Measurements from ENCODE around the gene NCOR1.

DNA sequence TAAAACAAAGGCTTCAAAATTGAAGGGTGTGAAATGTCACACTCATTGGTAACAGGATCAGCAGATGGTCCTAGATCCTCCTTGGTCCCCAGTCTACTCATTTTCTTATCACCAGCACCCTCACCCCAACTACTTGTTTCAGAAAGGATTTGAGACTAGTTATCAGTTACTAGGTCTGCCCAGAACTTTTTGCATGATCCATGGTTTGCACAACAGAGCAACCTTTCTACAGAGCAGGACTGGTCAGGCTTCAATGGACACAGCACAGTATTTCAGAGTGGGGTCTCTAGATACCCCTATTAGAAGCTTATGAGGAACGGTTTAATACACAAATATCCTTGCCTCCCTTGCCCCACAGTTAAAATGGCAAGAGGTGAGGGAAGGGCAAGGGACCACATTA lies 190.1 kb downstream of the NCOR1 start:
- TF ChIP-seq, protein P1, sequence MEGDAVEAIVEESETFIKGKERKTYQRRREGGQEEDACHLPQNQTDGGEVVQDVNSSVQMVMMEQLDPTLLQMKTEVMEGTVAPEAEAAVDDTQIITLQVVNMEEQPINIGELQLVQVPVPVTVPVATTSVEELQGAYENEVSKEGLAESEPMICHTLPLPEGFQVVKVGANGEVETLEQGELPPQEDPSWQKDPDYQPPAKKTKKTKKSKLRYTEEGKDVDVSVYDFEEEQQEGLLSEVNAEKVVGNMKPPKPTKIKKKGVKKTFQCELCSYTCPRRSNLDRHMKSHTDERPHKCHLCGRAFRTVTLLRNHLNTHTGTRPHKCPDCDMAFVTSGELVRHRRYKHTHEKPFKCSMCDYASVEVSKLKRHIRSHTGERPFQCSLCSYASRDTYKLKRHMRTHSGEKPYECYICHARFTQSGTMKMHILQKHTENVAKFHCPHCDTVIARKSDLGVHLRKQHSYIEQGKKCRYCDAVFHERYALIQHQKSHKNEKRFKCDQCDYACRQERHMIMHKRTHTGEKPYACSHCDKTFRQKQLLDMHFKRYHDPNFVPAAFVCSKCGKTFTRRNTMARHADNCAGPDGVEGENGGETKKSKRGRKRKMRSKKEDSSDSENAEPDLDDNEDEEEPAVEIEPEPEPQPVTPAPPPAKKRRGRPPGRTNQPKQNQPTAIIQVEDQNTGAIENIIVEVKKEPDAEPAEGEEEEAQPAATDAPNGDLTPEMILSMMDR (IDR thresholded peaks at IDR 0.05) = no peak
- TF ChIP-seq SIN3A (IDR thresholded peaks at IDR 0.05; ENCODE audit: borderline replicate concordance, insufficient read depth, low read depth, low read length) (no peak), POLR2AphosphoS5 (IDR thresholded peaks at IDR 0.05; ENCODE audit: low read depth, low read length) (no peak), TCF7L2 (IDR thresholded peaks at IDR 0.05; ENCODE audit: low read depth, low read length) (no peak)
- TF ChIP-seq, protein P2, sequence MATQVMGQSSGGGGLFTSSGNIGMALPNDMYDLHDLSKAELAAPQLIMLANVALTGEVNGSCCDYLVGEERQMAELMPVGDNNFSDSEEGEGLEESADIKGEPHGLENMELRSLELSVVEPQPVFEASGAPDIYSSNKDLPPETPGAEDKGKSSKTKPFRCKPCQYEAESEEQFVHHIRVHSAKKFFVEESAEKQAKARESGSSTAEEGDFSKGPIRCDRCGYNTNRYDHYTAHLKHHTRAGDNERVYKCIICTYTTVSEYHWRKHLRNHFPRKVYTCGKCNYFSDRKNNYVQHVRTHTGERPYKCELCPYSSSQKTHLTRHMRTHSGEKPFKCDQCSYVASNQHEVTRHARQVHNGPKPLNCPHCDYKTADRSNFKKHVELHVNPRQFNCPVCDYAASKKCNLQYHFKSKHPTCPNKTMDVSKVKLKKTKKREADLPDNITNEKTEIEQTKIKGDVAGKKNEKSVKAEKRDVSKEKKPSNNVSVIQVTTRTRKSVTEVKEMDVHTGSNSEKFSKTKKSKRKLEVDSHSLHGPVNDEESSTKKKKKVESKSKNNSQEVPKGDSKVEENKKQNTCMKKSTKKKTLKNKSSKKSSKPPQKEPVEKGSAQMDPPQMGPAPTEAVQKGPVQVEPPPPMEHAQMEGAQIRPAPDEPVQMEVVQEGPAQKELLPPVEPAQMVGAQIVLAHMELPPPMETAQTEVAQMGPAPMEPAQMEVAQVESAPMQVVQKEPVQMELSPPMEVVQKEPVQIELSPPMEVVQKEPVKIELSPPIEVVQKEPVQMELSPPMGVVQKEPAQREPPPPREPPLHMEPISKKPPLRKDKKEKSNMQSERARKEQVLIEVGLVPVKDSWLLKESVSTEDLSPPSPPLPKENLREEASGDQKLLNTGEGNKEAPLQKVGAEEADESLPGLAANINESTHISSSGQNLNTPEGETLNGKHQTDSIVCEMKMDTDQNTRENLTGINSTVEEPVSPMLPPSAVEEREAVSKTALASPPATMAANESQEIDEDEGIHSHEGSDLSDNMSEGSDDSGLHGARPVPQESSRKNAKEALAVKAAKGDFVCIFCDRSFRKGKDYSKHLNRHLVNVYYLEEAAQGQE (IDR thresholded peaks at IDR 0.05; ENCODE audit: insufficient read depth in 1 of 2, low read depth in 2 of 2, low read length in 1 of 2) = no peak
